ENCODE data around the gene ZG16. TPM values are rescaled to one million over a fixed set of nuclear protein-coding genes. Genes with fewer than 3 reads are reported as not detected.

The ZG16 gene
- polyA plus RNA-seq, 3 donors: not detected

- Histone ChIP-seq H3K4me1 (ENCODE audit: control insufficient read depth in 1 of 2, insufficient read depth in 2 of 2, low read length in 2 of 2) (peaks cover 54 to 75% of the 10 kb centered on the region in 2 donors), H3K27ac (ENCODE audit: low read depth in 1 of 2, low read length in 2 of 2) (peak overlapping the region; percentile 73 to 83), H3K9ac (ENCODE audit: insufficient read depth, low read length, poor library complexity, severe bottlenecking) (peak overlapping the region; percentile 81), H3K4me2 (replicated peaks; ENCODE audit: extremely low read depth, low read length, poor library complexity, severe bottlenecking) (peak overlapping the region; percentile 99), H3K9me3 (replicated peaks in 1 of 2; ENCODE audit: control insufficient read depth in 1 of 2, insufficient read depth in 1 of 2, low read length in 2 of 2) (no peaks in the 10 kb centered on the region), H3K79me2 (ENCODE audit: insufficient read depth, low read length) (peaks cover 52% of the 10 kb centered on the region), H4K20me1 (ENCODE audit: insufficient read depth, low read length) (peaks cover 39% of the 10 kb centered on the region), H3K27me3 (ENCODE audit: control insufficient read depth in 2 of 2, insufficient read depth in 2 of 2, low read length in 2 of 2) (peaks cover 5 to 19% of the 10 kb centered on the region in 2 donors), H3K36me3 (replicated peaks in 1 of 2; ENCODE audit: control insufficient read depth in 1 of 2, insufficient read depth in 2 of 2, low read length in 2 of 2) (peaks cover 13 to 21% of the 10 kb centered on the region in 2 donors), H2AFZ (ENCODE audit: insufficient read depth, low read depth, low read length, poor library complexity, severe bottlenecking) (peak overlapping the region; percentile 95), H3K4me3 (replicated peaks in 1 of 3; ENCODE audit: low read depth in 2 of 3, low read length in 3 of 3) (peak overlapping the region; percentile 64 to 88 (median 74))
- H3K4me1 Mint-ChIP-seq: peaks cover 69% of the 10 kb centered on the region
- DNase-seq: peak in 1 of 3 donors; percentile 14
- intact Hi-C loops (cut with micrococcal nuclease): loop anchor here (5.0 to 10.0 kb wide), 3 partner anchors 45 to 178 kb away; partner anchors contain the start of genes CDIPT (in 1 of the 2), HIRIP3 (in 1 of the 2) and INO80E (in 1 of the 2)
- peaks cover 24 to 26% of the 10 kb centered on the region in 2 donors for H3K36me3 Mint-ChIP-seq
- 0% methylated on average over 22 of the region's 37 CpGs for WGBS (ENCODE audit: insufficient coverage)
- H3K4me3 Mint-ChIP-seq: peak overlapping the region; percentile 95 to 96
- peaks cover 16 to 25% (median 23%) of the 10 kb centered on the region in 3 donors for H3K27me3 Mint-ChIP-seq (ENCODE audit: low read depth in 3 of 3)
- H3K27ac Mint-ChIP-seq: peak overlapping the region; percentile 78 to 98 (median 91)
- peaks cover 0 to 4% (median 0%) of the 10 kb centered on the region in 7 donors for H3K9me3 Mint-ChIP-seq
- no peak for TF ChIP-seq CTCF (IDR thresholded peaks at IDR 0.05)
Observed at GRCh38 chr16:29816694-29817441, 38.8 kb downstream of the ZG16 start.

DNA sequence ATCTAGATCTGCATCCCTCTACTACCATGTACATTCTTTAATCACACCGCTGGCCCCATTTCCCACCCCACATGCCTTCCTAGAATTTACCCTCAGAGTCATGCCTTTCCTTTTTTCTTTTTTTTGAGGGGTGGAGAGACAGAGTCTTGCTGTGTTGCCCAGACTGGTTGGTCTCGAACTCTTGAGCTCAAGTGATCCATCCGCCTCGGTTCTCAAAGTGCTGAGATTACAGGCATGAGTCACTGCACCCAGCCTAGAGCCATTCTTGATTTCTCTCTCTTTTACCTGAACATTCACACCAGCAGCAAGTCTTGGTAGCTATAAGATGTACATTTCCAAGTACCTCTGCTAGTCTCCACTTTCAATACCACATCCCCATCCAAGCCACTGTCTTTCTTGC is 40.0 kb downstream of the ZG16 start:
- H3K9ac ChIP-seq (ENCODE audit: insufficient read depth, low read length, poor library complexity, severe bottlenecking): no peak overlapping the region
- peaks cover 0 to 8% of the 10 kb centered on the region in 2 donors for H3K27me3 ChIP-seq (ENCODE audit: control insufficient read depth in 2 of 2, insufficient read depth in 2 of 2, low read length in 2 of 2)
- H3K27me3 Mint-ChIP-seq (ENCODE audit: low read depth in 3 of 3): peaks cover 7 to 13% (median 11%) of the 10 kb centered on the region in 3 donors
- peaks cover 69% of the 10 kb centered on the region for H3K4me1 Mint-ChIP-seq
- H2AFZ ChIP-seq (ENCODE audit: insufficient read depth, low read depth, low read length, poor library complexity, severe bottlenecking): no peak overlapping the region
- H3K27ac Mint-ChIP-seq: peak overlapping the region in 5 of 7 donors; percentile 28 to 61 (median 41)
- DNase-seq: no peak
- TF ChIP-seq CTCF (IDR thresholded peaks at IDR 0.05): no peak
- H3K36me3 Mint-ChIP-seq: peaks cover 21 to 25% of the 10 kb centered on the region in 2 donors
- WGBS (ENCODE audit: insufficient coverage): no CpG with 5 or more reads among the region's 4 CpGs
- H4K20me1 ChIP-seq (ENCODE audit: insufficient read depth, low read length): peaks cover 51% of the 10 kb centered on the region
- peaks cover 57 to 77% of the 10 kb centered on the region in 2 donors for H3K4me1 ChIP-seq (ENCODE audit: control insufficient read depth in 1 of 2, insufficient read depth in 2 of 2, low read length in 2 of 2)
- intact Hi-C loops (cut with micrococcal nuclease): loop anchor here (5.0 to 10.0 kb wide), 3 partner anchors 44 to 177 kb away; partner anchors contain the start of genes CDIPT (in 1 of the 2), HIRIP3 (in 1 of the 2) and INO80E (in 1 of the 2)
- no peak overlapping the region for H3K4me3 Mint-ChIP-seq
- H3K4me3 ChIP-seq (replicated peaks in 1 of 3; ENCODE audit: low read depth in 2 of 3, low read length in 3 of 3): no peak overlapping the region
- peaks cover 13 to 21% of the 10 kb centered on the region in 2 donors for H3K36me3 ChIP-seq (replicated peaks in 1 of 2; ENCODE audit: control insufficient read depth in 1 of 2, insufficient read depth in 2 of 2, low read length in 2 of 2)
- H3K27ac ChIP-seq (ENCODE audit: low read depth in 1 of 2, low read length in 2 of 2): no peak overlapping the region
- H3K4me2 ChIP-seq (replicated peaks; ENCODE audit: extremely low read depth, low read length, poor library complexity, severe bottlenecking): no peak overlapping the region
- no peaks in the 10 kb centered on the region for H3K9me3 ChIP-seq (replicated peaks in 1 of 2; ENCODE audit: control insufficient read depth in 1 of 2, insufficient read depth in 1 of 2, low read length in 2 of 2)
- H3K79me2 ChIP-seq (ENCODE audit: insufficient read depth, low read length): peaks cover 65% of the 10 kb centered on the region
- H3K9me3 Mint-ChIP-seq: peaks cover 0 to 3% (median 0%) of the 10 kb centered on the region in 7 donors

Data from CD14-positive monocyte (primary cell).